Head of caudate nucleus (tissue), 42 donors: ENCODE results near the gene PIM3.

Experiments used
- DNase-seq, 42 donors: peaks; one replicate each; pipeline versions ENCODE4 v3.0.0 to v3.0.0-alpha.2; 2020 to 2021; ENCODE audit warnings: mixed read lengths in 7 of 42
- intact Hi-C: fragments of 100-400 bp; cut with DNase I; formaldehyde crosslinking; loops from one replicate; pipeline ENCODE4 v1.15.0; 2022

PIM3 gene

GRCh38 chr22:49951000-49951677 lies 9.4 kb upstream of the PIM3 start:
- intact Hi-C loops, result no loop called here
- DNase-seq, result no peak

GRCh38 chr22:49951678-49951985 lies 8.9 kb upstream of the PIM3 start:
- intact Hi-C loops, result no loop called here
- no peak for DNase-seq

DNA sequence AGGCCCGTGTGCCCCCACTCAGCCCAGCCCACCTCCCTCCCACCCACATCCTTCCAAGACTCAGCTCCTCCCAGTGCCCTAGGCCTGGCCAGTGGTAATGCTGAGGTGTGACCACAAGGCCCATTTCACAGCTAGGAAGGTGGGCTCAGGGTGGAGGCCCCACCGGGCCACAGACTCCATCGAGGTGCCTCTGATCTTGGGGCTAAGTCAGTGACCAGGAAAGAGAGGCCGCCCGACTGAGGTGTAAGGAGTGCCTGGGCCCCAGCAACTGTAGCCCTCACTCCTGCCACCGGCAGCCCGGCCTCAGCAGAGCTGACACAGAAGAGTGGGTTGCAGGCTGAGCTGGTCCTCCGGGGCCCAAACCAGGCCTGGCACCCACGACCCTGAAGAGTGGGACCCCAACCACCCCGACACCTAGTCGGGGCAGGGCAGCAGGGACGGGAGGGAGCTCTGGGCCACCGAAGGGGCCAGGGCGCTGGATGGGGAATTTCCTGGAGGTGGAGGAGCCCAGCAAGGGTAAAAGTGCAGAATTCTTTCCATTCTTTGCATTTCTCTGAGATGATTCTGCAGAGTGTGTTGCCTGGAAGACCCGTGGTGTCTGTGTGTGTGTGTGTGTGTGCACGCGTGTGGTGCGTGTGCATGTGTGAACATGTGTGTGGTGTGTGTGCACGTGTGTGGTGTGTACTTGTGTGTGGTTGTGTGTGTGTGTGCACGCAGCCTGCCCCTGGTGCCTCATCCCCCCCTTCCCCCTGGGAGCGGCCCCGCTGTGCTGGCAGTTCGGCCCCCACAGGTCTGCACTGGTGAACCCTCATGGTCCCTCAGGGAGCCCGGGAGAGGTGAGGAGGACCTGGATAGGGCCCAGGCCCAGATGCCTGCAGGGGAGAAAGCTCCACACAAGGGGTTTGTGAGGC lies 8.3 kb upstream of the PIM3 start:
- intact Hi-C loops, result no loop called here
- DNase-seq, result no peak

DNA sequence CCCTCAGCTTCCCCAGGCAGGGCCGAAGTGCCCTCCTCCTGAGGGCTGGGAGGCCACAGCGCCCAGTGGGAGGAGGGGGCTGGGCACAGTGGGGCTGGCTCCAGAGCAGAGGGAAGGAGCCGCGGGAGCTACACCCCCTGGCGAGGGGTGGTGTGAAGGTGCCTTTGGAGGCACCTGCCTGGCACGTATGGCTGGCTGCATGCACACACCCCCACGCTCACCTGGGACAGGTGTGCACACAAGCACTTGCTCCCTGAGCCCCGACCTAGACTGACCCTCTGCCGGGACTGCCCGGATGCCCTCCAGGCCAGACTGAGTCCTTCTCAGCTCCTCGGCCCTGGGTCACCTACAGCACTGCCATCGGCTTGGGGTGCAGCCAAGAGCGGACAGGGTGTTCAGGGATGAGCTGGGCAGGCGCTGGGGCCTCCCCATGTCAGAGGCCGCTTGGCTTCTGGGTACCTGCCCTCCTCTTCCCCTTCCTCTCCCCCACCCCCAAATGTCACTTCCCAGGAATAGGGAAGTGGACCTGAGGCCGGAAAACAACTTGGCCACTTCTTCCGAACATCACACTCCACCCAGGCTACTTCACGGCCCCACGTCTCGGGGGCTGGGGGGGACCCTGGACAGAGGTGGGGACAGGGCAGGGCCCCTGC lies 7.4 kb upstream of the PIM3 start:
- intact Hi-C loops, result no loop called here
- no peak for DNase-seq

GRCh38 chr22:49953680-49954344 lies 6.8 kb upstream of the PIM3 start:
- intact Hi-C loops, result no loop called here
- no peak for DNase-seq

GRCh38 chr22:49954354-49954753 lies 6.2 kb upstream of the PIM3 start:
- intact Hi-C loops, result no loop called here

DNA sequence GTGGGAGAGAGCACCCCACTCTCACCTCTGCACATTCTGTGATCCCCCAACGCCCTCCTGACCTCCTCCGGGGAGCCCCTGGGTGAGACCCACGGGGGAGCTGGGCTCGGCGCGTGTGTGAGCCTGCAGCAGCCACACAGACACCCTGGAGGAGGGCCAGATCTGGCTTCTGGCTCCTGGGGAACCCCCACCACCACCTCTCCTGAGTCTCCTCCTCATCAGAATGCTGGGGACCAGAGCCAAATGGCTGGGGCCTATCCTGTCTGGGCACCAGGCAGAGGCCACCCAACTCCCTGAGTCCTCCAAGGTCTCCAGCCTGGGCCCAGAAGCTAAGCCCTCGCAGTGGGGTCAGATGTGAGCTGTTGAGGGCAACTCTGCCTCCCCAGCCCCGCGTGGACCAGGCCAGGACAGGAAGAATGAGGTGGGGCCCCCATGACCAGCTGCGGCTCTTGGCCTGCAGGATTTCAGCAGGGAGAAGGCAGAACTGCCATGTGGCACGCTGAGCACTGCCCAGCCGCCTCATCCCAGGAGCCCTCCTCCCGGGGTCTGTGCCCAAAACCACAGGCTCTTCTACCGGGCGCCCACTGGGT lies 5.5 kb upstream of the PIM3 start:
- intact Hi-C loops, result no loop called here
- DNase-seq, result no peak

More at GRCh38 chr22:49954354-49954753, 6.2 kb upstream of the PIM3 start:
- DNase-seq, result peak in 3 of 42 donors; percentile 29 to 56 (median 56)

- peak in 1 of 42 donors; percentile 3 for DNase-seq
- intact Hi-C loops, result no loop called here
These were observed 4.8 kb upstream of the PIM3 start for GRCh38 chr22:49955581-49956417.

- intact Hi-C loops, result no loop called here
- DNase-seq, result no peak
These were observed 4.2 kb upstream of the PIM3 start for GRCh38 chr22:49956418-49956770.

GRCh38 chr22:49956914-49957825 lies 3.4 kb upstream of the PIM3 start:
- peak in 2 of 42 donors; percentile 1 to 20 for DNase-seq
- intact Hi-C loops, result no loop called here

- intact Hi-C loops, result no loop called here
- peak in 2 of 42 donors; percentile 3 to 23 for DNase-seq
These were observed 2.7 kb upstream of the PIM3 start for GRCh38 chr22:49957826-49958365.

GRCh38 chr22:49958366-49958921 lies 2.1 kb upstream of the PIM3 start:
- intact Hi-C loops, result no loop called here
- DNase-seq, result peak in 2 of 42 donors; percentile 3 to 25

- intact Hi-C loops, result no loop called here
- peak in 2 of 42 donors; percentile 23 to 28 for DNase-seq
These were observed 1.4 kb upstream of the PIM3 start for GRCh38 chr22:49958931-49959781.

GRCh38 chr22:49959782-49960158 lies 802 bp upstream of the PIM3 start:
- intact Hi-C loops, result loop anchor here (10.0 kb wide), 1 partner anchor 235 kb away; no protein-coding TSS in a partner anchor
- peak in 6 of 42 donors; percentile 11 to 43 (median 39) for DNase-seq

DNA sequence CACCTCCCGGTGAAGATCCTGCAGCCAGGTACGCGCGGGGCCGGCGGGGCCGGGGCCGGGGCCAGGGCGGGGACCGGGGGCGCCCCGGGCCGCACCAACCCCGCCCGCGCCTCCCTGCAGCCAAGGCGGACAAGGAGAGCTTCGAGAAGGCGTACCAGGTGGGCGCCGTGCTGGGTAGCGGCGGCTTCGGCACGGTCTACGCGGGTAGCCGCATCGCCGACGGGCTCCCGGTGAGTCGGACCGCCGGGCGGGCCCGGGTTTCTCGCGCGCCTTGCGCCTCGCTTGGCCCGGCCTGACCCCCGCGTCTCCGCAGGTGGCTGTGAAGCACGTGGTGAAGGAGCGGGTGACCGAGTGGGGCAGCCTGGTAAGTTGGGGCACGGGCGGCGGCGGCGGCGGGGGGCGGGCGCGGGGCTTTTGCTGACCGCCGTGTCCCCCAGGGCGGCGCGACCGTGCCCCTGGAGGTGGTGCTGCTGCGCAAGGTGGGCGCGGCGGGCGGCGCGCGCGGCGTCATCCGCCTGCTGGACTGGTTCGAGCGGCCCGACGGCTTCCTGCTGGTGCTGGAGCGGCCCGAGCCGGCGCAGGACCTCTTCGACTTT lies 531 bp downstream of the PIM3 start:
- DNase-seq, result peak in 15 of 42 donors; percentile 17 to 64 (median 41)
- intact Hi-C loops, result loop anchor here (10.0 kb wide), 1 partner anchor 234 kb away; no protein-coding TSS in a partner anchor
